HG03064 (cell line): ENCODE results near the gene AKAP17A.
"Not testable (repeated sequence)": the region's sequence is repeated elsewhere in the genome, so short reads cannot be mapped to it uniquely, and the experiment has no call there.

ENCODE experiments used
- ATAC-seq: cut with Tn5 transposase; IDR thresholded peaks from one replicate; pipeline ENCODE4 v1.9.1; 2021; ENCODE audit warnings: low read depth; ENCODE audit not compliant: unreplicated experiment

AKAP17A gene

GRCh38 chrX:1601768-1602085, 10.3 kb downstream of the AKAP17A start:
- no peak for ATAC-seq

DNA sequence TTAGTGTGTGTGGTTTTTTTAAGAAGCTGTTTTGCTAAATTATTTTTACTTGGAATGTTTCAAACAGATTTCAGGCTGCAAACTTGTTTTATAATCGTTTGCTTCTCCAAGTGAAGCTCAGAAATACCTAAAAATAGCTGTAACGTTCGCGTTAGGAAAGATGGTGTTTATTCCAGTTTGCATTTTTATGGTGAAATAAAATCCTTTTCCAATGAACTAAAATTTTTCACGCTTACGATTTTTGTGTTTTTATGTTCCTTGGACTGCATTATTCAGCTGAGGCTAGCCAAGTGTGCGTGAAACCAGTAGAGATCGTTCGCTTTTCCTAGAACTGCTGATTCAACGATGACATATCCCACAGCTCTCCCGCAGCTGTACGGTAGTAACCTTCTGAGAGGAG, 10.9 kb downstream of the AKAP17A start:
- ATAC-seq: no peak

- no peak for ATAC-seq
Observed at GRCh38 chrX:1606496-1606895, 15.1 kb downstream of the AKAP17A start.

GRCh38 chrX:1609311-1609710, 17.9 kb downstream of the AKAP17A start:
- ATAC-seq: no peak

- ATAC-seq: no peak
Observed at GRCh38 chrX:1609762-1610161, 18.4 kb downstream of the AKAP17A start.

GRCh38 chrX:1610166-1610565, 18.8 kb downstream of the AKAP17A start:
- no peak for ATAC-seq

DNA sequence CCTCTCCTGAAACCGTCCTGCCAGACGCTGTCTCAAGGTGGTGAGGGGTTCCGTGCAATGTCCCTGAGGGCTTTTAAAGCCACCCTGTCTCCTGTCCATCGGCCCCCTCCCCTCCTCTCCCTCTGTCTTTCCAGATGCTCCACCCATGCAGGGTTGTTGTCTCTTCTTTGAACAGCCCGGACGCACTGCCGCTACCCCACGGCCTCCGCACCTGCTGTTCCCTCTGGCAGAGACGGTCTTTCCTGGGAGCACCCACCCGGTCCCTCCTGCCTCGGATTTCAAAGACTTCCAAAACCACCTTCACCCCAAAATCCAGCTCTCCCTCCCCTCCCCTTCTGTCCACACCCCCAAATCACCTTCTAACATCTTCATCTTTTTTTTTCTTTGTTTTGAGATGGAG, 19.3 kb downstream of the AKAP17A start:
- no peak for ATAC-seq

GRCh38 chrX:1612641-1613286, 21.4 kb downstream of the AKAP17A start:
- ATAC-seq: no peak

DNA sequence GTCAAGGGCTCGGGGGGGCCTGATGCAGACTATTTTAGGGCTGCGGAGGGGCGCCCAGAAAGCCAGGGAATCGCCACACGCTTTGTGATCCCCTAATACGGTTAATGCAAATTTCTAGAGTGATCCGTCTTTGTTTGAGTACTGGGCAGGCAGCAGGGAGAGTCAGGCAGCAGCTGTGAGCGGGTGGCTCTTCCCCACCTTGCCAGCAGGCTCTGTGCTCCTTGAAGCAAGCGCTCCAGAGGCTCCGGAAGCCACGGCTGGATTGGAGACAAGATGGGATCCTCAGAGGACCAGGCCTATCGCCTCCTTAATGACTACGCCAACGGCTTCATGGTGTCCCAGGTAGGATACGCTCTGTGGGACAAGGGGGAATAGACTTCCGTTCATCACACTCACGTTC, 23.5 kb downstream of the AKAP17A start, which contains the start of gene ASMT:
Gene ASMT, plus strand, starts transcription at position 133 of the 400 bp plus-strand sequence. Its CDS starts 141 bp downstream, at position 274.
- ATAC-seq: no peak

DNA sequence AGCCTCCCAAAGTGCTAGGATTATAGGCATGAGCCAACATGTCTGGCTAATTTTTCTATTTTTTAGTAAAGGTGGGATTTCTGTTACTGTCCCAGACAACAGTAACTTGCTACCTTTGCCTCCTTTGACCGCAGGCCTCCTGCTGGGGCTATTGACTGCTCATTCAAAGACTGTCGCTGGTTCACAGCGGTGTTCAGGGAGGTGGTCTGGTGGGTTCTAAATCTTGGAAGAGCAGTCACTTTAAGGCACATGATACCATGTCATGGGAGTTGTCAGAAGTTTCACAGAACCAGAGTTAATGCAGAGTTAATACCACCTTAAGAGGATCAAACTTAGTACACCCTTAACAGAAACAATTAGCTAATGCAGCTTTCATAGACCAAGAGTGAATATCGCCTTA, 27.3 kb downstream of the AKAP17A start:
- ATAC-seq: no peak

GRCh38 chrX:1623691-1624090, 32.3 kb downstream of the AKAP17A start:
- ATAC-seq: no peak

GRCh38 chrX:1624158-1624860, 32.9 kb downstream of the AKAP17A start:
- ATAC-seq: not testable (repeated sequence)

DNA sequence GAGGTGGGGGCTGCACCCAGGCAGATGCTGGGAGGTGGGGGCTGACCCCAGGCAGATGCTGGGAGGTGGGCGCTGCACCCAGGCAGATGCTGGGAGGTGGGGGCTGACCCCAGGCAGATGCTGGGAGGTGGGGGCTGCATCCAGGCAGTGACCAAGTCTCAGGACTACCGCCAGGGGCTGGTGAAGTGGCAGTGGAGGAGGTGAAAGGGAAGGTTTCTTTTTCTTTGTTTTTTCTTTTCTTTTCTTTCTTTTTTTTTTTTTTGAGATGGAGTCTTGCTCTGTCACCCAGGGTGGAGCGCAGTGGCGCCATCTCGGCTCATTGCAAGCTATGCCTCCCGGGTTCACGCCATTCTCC, 33.4 kb downstream of the AKAP17A start:
- not testable (repeated sequence) for ATAC-seq

- ATAC-seq: no peak
Observed at GRCh38 chrX:1629244-1629643, 37.8 kb downstream of the AKAP17A start.

DNA sequence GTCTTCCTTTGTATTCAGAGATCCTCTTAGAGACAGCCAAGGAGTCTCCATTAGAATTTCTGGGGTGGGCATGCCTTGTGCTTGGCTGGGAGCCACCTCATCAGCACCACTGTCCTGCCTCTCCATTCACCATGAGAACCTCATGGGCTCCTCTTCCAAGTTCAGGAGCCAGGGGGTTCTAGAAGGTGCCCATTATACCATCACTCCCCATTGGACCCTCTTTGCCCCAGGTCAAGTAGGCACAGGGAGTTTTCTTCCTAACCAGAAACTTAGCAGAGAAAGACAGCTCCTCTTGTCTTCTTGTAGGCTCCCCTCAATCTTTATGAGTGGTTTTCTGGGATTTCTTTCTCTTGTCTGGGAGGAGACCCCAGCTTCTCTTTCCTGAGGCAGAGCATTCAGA, 54.6 kb downstream of the AKAP17A start:
- no peak for ATAC-seq

DNA sequence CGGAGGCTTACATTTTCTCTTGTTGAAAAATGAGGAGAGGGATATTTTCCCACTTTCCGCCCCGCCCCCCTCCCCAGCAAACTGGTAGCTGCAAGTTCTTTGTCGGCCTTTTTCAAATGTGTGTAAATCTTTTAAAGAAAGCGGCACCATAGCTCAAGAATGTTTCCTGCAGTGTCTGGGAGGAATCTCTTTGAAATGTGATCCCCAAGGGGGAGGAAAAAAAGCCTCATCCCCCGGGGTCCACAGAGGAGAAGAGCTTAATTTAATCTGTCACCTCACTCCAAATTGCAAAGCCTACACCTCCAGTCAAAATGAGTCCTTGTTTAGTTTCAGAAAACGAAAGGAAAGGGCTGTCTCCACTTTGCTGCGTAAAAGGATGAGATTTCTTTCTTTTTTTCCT, 58.2 kb downstream of the AKAP17A start:
- no peak for ATAC-seq
